GM21825 (cell line): ENCODE results near the gene RUNX2.
"Not testable (repeated sequence)": the region's sequence is repeated elsewhere in the genome, so short reads cannot be mapped to it uniquely, and the experiment has no call there.

Source experiments
- ATAC-seq: cut with Tn5 transposase; IDR thresholded peaks from one replicate; pipeline ENCODE4 v1.9.1; 2021; ENCODE audit warnings: mild to moderate bottlenecking, moderate library complexity; ENCODE audit not compliant: unreplicated experiment

The RUNX2 gene

GRCh38 chr6:45663251-45664221 is 335.4 kb downstream of the RUNX2 start:
- no peak for ATAC-seq

- no peak for ATAC-seq
Observed at GRCh38 chr6:45664707-45665106, 336.6 kb downstream of the RUNX2 start.

DNA sequence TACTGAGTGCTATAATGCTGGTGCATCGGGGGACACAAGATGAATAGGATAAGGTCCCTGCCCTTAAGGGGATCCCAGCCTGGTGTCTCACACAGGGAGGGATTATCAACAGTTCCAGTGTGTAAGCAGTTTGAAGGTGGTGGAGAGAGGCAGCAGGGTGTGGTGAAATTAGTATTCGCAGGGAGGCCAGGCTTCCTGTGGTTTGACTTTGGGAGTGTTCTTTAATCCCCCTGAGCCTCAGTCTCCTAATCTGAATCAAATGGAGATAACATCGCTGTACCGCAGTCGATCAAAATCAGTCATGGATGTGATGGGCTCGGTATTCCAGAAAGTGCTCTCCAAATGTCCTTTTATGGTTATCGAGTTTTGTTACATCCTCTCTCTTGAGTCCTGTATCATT is 337.7 kb downstream of the RUNX2 start:
- ATAC-seq: no peak

GRCh38 chr6:45666846-45667245 is 338.7 kb downstream of the RUNX2 start:
- no peak for ATAC-seq

DNA sequence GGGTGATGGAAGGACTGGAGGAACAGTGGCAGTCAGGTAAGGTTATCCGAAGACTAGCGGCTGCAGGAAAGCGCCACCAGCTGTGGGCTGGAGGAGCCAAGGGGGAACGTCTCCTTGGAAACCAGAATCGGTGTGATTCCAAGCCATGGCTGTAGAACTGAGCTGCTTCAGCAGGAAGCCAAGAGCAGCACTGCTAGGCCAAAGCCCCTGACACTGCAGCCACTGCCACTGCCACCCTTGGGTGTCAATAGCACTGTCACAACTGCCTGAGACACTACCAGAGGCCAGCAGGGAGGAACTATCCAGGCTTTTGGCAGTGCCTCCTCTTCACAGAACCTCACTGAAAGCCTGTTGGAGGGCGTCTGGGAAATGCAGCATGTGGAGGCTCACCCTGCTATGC is 339.2 kb downstream of the RUNX2 start:
- ATAC-seq: no peak

DNA sequence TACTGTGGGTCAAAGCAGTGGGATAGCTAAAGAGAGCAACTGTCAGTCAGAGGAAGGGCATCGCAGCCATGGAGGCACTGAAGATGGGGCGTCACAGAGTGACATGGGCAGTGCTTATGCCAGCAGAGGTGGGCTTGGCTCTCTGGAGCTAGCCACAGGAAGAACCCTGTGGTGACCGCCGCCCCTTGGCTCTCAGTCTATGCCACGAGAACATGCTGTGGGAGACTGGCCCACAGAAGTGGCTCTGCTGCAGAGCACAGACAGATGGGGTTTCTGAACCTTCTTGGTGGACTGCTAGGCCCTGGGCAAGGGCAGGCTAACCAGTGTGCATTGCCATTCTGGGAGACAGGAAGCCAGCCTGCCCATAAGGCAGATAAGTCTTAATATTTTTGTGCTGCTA is 339.6 kb downstream of the RUNX2 start:
- no peak for ATAC-seq

DNA sequence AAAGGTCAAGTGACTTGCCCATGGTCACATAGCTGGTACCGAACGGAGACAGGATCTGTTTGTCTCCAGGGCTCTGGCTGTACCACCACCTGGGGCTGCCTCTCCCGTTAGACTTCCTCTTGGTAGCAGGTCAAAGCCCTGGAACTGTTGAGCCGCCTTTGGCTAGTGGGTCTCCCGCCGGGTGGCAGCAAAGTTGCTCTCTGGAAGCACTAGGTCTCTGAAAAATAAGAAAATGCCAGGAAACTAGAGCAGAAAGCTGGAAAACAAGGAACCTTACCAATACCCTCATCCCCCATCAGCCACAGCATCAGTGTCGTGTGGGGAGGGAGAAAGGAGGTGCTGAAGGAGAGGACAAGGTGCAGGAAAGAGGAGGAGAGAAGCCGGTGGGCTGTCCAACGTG is 340.6 kb downstream of the RUNX2 start:
- ATAC-seq: no peak

DNA sequence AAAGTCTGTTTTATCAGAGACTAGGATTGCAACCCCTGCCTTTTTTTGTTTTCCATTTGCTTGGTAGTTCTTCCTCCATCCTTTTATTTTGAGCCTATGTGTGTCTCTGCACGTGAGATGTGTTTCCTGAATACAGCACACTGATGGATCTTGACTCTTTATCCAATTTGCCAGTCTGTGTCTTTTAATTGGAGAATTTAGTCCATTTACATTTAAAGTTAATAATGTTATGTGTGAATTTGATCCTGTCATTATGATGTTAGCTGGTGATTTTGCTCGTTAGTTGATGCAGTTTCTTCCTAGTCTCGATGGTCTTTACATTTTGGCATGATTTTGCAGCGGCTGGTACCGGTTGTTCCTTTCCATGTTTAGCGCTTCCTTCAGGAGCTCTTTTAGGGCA is 345.0 kb downstream of the RUNX2 start:
- ATAC-seq: not testable (repeated sequence)

- not testable (repeated sequence) for ATAC-seq
Observed at GRCh38 chr6:45675166-45675565, 347.0 kb downstream of the RUNX2 start.

- ATAC-seq: no peak
Observed at GRCh38 chr6:45675634-45676033, 347.5 kb downstream of the RUNX2 start.

DNA sequence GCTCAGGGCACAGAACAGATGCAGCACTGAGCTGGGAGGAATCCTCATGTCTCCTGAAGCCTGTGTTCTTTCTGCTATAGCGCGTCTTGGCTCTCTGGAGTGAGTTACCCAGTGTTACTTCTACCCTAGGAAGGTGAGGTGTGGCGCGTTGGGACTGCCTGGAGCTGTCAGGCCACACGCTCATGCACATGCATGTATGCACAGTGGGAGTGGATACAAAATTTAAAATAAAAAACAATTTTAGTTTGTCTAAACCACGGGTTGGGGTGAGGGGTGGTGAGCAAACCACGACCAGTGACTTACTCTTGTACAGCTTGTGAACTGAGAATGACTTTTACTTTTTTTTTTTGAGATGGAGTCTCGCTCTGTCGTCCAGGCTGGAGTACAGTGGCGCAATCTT is 348.2 kb downstream of the RUNX2 start:
- no peak for ATAC-seq

GRCh38 chr6:45677381-45678284 is 349.5 kb downstream of the RUNX2 start:
- peak; percentile 56 for ATAC-seq

DNA sequence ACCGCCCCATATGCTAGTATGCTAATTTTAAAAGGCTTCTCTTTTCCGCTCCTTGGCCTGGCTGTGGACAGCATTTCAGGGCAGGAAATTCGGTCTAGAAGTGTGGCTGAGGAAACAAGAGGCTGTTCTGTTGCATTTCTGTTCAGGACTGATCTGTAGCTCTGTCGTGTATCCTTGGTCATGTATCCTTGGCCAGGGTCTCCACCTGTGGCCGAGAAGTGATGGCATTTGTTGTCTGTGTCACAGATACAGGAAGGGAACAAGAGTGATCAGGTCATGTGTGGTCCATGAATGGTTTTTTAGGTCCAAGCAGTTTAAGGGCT is 350.1 kb downstream of the RUNX2 start:
- ATAC-seq: no peak

DNA sequence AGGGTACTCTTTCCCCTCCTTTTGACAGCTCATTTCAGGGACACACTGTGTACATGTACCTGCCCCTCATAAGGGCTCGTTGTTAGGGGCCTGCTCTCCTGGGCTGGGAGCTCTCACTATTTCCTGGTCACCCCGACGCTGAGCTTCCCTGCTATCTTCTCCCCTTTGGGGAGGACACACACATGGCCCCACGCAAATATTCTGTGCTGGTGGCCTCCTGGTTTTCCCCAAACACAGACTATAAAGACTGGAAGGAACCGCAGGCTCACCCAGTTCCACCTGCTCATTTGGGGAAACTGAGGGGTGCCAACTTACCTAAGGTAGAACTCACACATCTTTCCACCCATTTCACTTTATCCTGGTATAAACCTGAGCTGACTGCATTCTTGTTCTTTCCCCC is 351.0 kb downstream of the RUNX2 start:
- no peak for ATAC-seq

GRCh38 chr6:45679631-45680030 is 351.5 kb downstream of the RUNX2 start:
- no peak for ATAC-seq

DNA sequence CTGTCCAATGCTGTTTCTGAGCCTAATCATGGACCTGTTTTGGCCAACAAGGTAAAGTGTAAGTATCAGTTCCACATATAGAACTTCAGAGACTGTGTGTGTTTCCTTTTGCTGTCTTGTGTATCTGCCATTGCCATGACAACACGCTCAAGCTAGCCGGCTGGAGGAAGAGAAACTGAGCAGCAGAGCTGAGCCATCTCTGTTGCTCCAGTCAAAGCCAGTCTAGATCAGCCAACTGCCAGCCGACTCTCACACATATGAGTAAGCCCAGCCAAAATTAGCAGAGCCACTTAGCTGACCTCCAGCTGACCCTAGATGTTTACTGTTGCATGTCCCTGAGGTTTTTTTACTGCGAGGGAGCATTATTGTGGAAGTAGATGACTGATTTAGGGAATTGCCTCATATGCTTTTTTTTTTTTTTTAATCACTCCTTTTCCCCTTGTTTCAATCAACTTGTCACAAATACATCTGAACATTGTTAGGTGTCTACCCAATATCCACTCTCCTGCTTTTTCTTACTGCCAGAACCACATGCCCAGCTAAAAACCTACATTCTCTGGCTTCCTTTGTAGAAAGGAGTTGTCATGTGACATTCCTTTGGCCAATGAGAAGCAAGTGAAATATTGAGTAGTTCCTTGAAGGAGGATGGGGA is 353.9 kb downstream of the RUNX2 start:
- peak; percentile 94 for ATAC-seq

GRCh38 chr6:45684476-45684875 is 356.3 kb downstream of the RUNX2 start:
- ATAC-seq: no peak

GRCh38 chr6:45685076-45685475 is 356.9 kb downstream of the RUNX2 start:
- ATAC-seq: no peak

DNA sequence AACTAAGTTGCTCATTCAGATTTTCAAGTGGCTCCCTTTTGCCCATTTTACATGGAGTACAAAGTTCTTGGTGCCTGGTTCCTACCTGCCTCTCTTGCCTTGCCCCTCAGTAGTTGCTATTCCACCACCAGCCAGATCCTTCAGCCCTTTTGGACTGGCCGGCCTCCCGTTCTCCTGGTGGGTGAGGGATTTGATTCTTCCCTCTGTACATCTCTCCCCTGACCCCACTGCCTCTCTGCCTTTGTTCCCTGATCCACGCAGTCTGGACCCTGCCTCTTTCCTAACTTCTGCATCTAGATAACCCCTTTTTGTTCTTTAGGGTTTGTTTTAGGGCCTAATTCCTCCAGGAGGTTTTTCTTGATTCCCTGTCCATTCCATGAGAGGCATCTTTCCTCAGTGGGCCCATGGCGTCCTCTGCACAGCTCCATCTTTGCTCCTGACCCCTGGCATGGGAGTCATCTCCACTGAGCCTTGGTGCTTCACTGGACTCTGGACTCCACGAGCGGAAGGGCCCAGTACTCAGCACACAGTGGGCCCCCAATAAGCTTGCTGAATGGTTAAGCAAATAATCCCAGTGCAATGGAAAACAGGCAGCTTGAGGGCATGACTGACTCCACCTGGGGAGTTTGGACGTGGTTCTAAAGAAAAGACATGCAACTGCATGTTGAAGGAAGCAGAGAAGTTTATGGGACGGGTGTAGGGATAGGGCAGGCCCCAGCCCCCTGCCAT is 358.9 kb downstream of the RUNX2 start:
- no peak for ATAC-seq

GRCh38 chr6:45687570-45687969 is 359.4 kb downstream of the RUNX2 start:
- peak; percentile 85 for ATAC-seq

GRCh38 chr6:45688180-45688579 is 360.1 kb downstream of the RUNX2 start:
- no peak for ATAC-seq
